IMR-90 (cell line): ENCODE data around the gene GPR171. TPM values are rescaled to one million over a fixed set of nuclear protein-coding genes. Genes with fewer than 3 reads are reported as not detected.

Experiments
- ATAC-seq: fragments of 200-7000 bp; cut with Tn5 transposase; 2 replicates; pipeline ENCODE4 v1.9.1; 2020; ENCODE audit warnings: low read depth, mild to moderate bottlenecking, moderate library complexity
- BruUV-seq: library from RNA; stranded (reverse); fragments of 400-500 nt; replicated peaks from 2 replicates; lab custom pipeline; 2021; lab: Mats Ljungman, UMichigan
- CTCF ChIA-PET: fragments of 300-600 bp; formaldehyde crosslinking; extraction: SDS; loops from one replicate; lab custom pipeline; 2021; ENCODE audit warnings: antibody characterized with exemption; lab: Yijun Ruan, JAX
- POLR2A ChIA-PET: fragments of 300-600 bp; sonication (Branson Sonifier 250); formaldehyde crosslinking; loops from one replicate; lab custom pipeline; 2022; ENCODE audit warnings: antibody characterized with exemption; ENCODE audit not compliant: unreplicated experiment; lab: Charles Lee
- DNase-seq: peaks from one replicate; pipeline ENCODE4 v3.0.0; 2013
- H2AFZ ChIP-seq: replicated peaks from 2 replicates; pipeline ENCODE3; 2013; ENCODE audit warnings: low read length, mild to moderate bottlenecking; ENCODE audit not compliant: poor library complexity
- H2AK5ac ChIP-seq: 2 replicates; pipeline ENCODE4 v1.6.1; 2013; ENCODE audit warnings: low read depth, low read length, inconsistent platforms
- H2AK9ac ChIP-seq: replicated peaks from 2 replicates; pipeline ENCODE3; 2013; ENCODE audit warnings: mild to moderate bottlenecking, low read depth, low read length, moderate library complexity; ENCODE audit not compliant: poor library complexity
- H2BK120ac ChIP-seq: 2 replicates; pipeline ENCODE4 v1.6.1; 2013; ENCODE audit warnings: low read depth, low read length, inconsistent platforms
- H2BK15ac ChIP-seq: 3 replicates; pipeline ENCODE4 v1.6.1; 2013; ENCODE audit warnings: low read depth, low read length, inconsistent platforms
- H2BK20ac ChIP-seq: 2 replicates; pipeline ENCODE4 v1.6.1; 2013; ENCODE audit warnings: low read depth, mild to moderate bottlenecking, inconsistent platforms, low read length, moderate library complexity
- H2BK5ac ChIP-seq: 2 replicates; pipeline ENCODE4 v1.6.1; 2013; ENCODE audit warnings: mild to moderate bottlenecking, low read depth, low read length, inconsistent platforms; ENCODE audit not compliant: poor library complexity, severe bottlenecking
- H3K14ac ChIP-seq: replicated peaks from 2 replicates; pipeline ENCODE4 v1.6.1; 2013; ENCODE audit warnings: low read depth, low read length, inconsistent platforms
- H3K18ac ChIP-seq: 2 replicates; pipeline ENCODE4 v1.6.1; 2013; ENCODE audit warnings: low read depth, low read length, control low read depth
- H3K23ac ChIP-seq: 2 replicates; pipeline ENCODE4 v1.6.1; 2013; ENCODE audit warnings: low read depth, low read length, inconsistent platforms
- H3K27ac ChIP-seq: 2 replicates; pipeline ENCODE4 v1.5.1; 2013; ENCODE audit warnings: mild to moderate bottlenecking, control low read depth, low read length; ENCODE audit not compliant: insufficient read depth
- H3K27me3 ChIP-seq: 2 replicates; pipeline ENCODE4 v1.6.1; 2013; ENCODE audit warnings: low read length; ENCODE audit not compliant: control insufficient read depth, insufficient read depth
- H3K36me3 ChIP-seq: 2 replicates; pipeline ENCODE4 v1.6.1; 2013; ENCODE audit warnings: low read length, mixed read lengths; ENCODE audit not compliant: control insufficient read depth, insufficient read depth
- H3K4ac ChIP-seq: 2 replicates; pipeline ENCODE4 v1.6.1; 2013; ENCODE audit warnings: low read depth, low read length, inconsistent platforms
- H3K4me1 ChIP-seq: 2 replicates; pipeline ENCODE4 v1.6.1; 2013; ENCODE audit warnings: low read length, mixed read lengths; ENCODE audit not compliant: control insufficient read depth, insufficient read depth
- H3K4me2 ChIP-seq: 2 replicates; pipeline ENCODE4 v1.6.1; 2013; ENCODE audit warnings: low read depth, mild to moderate bottlenecking, control low read depth, low read length, moderate library complexity
- H3K4me3 ChIP-seq: 2 replicates; pipeline ENCODE4 v1.5.1; 2013; ENCODE audit warnings: low read depth, mild to moderate bottlenecking, control low read depth, low read length, moderate library complexity; ENCODE audit not compliant: insufficient read depth
- H3K56ac ChIP-seq: 2 replicates; pipeline ENCODE4 v1.6.1; 2013; ENCODE audit warnings: low read length, inconsistent platforms; ENCODE audit not compliant: insufficient read depth; ENCODE audit errors: extremely low read depth
- H3K79me1 ChIP-seq, 2 experiments: 2 replicates each; pipeline ENCODE4 v1.6.1; 2013; ENCODE audit warnings: low read length in 2 of 2, inconsistent platforms in 1 of 2, low read depth in 1 of 2
- H3K9ac ChIP-seq: 2 replicates; pipeline ENCODE4 v1.6.1; 2013; ENCODE audit warnings: low read depth, low read length, control low read depth
- H3K9me1 ChIP-seq: 2 replicates; pipeline ENCODE4 v1.6.1; 2013; ENCODE audit warnings: low read length, inconsistent platforms; ENCODE audit not compliant: insufficient read depth
- H3K9me3 ChIP-seq: 2 replicates; pipeline ENCODE4 v1.6.1; 2013; ENCODE audit warnings: low read length; ENCODE audit not compliant: control insufficient read depth, insufficient read depth
- H4K20me1 ChIP-seq: 2 replicates; pipeline ENCODE4 v1.6.1; 2013; ENCODE audit warnings: low read length, inconsistent platforms; ENCODE audit not compliant: insufficient read depth
- H4K5ac ChIP-seq: 2 replicates; pipeline ENCODE4 v1.6.1; 2013; ENCODE audit warnings: mild to moderate bottlenecking, low read depth, low read length, control low read depth
- H4K8ac ChIP-seq, 2 experiments: 2 replicates each; pipeline ENCODE4 v1.6.1; 2013; ENCODE audit warnings: low read depth in 2 of 2, low read length in 2 of 2, control low read depth in 1 of 2, inconsistent platforms in 1 of 2
- H4K91ac ChIP-seq: 2 replicates; pipeline ENCODE4 v1.6.1; 2013; ENCODE audit warnings: low read depth, low read length, inconsistent platforms; ENCODE audit not compliant: insufficient read depth
- MXI1 ChIP-seq: IDR thresholded peaks from 2 replicates; pipeline ENCODE4 v1.6.1; 2012; ENCODE audit warnings: low read depth, mild to moderate bottlenecking, low read length, moderate library complexity, borderline replicate concordance
- NFE2L2 ChIP-seq: fragments of 150-350 bp; IDR thresholded peaks from 2 replicates; pipeline ENCODE4 v1.6.1; 2016; ENCODE audit warnings: low read depth, mild to moderate bottlenecking, low read length
- WGBS, 2 experiments: methylation state at CpG; one replicate each; pipeline versions ENCODE4 v1.1.5 to v1.1.7; 2013; ENCODE audit warnings: missing lambda C conversion rate in 2 of 2; ENCODE audit not compliant: insufficient read length in 1 of 2; ENCODE audit errors: extremely low coverage in 2 of 2; 5-methylcytosine and 5-hydroxymethylcytosine counted together
- dilution Hi-C: fragments of 300-500 bp; cut with HindIII; formaldehyde crosslinking; loops from one replicate; pipeline ENCODE4 v1.14.3; 2018; ENCODE audit warnings: low sequenced_read_pairs; ENCODE audit not compliant: unreplicated experiment
- in situ Hi-C: fragments of 300-500 bp; cut with MboI; formaldehyde crosslinking; loops from 3 replicates; pipeline ENCODE4 v1.14.3; 2019; ENCODE audit warnings: low sequenced_read_pairs, inconsistent platforms, mixed read lengths
- intact Hi-C: fragments of 100-400 bp; cut with micrococcal nuclease; formaldehyde crosslinking; loops from 2 replicates; pipeline ENCODE4 v1.10.0; 2022
- polyA plus RNA-seq, 3 experiments: library from polyadenylated mRNA; depleted of rRNA; stranded (reverse); fragments of >200 nt; gene quantifications; 2 replicates each; pipeline ENCODE4 v1.2.3, GENCODE V29; 2012; ENCODE audit warnings: low replicate concordance in 1 of 3
- total RNA-seq: library from RNA; depleted of rRNA; stranded (reverse); fragments of >200 nt; gene quantifications from 2 replicates; pipeline ENCODE4 v1.2.3, GENCODE V29; 2012

GPR171 gene
- total and polyA plus RNA-seq, 2 of the 4 experiments (the other 2 are of a cell fraction), result not detected

DNA sequence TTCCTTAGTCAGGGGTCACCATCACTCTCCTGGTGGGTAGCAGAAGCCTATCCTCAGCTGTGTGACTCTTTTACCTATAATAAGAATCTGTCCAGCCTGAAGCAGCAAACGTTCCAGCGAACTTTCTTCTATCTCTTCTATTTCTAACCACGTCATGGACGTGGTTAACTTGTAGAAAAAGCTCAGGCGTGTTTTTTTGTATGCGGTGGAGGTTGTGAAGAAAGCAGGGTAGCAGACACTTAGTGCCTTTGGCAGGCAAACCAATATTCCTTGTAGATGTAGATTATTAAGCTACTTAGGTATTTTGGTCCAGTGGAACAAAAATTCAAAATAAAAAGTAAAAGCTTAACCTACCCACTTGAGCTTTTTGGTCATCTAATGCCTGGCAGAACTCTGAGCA, 31.8 kb upstream of the GPR171 start:
- in situ Hi-C loops (no loop called here), intact Hi-C loops (no loop called here), dilution Hi-C loops (no loop called here)
- Histone ChIP-seq H3K4ac (no peak overlapping the region), H4K8ac (no peak overlapping the region), H4K91ac (no peak overlapping the region), H3K36me3 (no peaks in the 10 kb centered on the region), H2BK120ac (no peak overlapping the region), H3K9me3 (no peaks in the 10 kb centered on the region), H4K5ac (no peak overlapping the region), H3K56ac (no peak overlapping the region), H4K20me1 (no peaks in the 10 kb centered on the region), H2AFZ (no peak overlapping the region), H3K18ac (no peak overlapping the region), H2BK5ac (no peak overlapping the region), H3K9ac (no peak overlapping the region), H3K27ac (no peak overlapping the region), H2AK5ac (no peak overlapping the region), H3K27me3 (no peaks in the 10 kb centered on the region), H3K79me1 (no peaks in the 10 kb centered on the region), H3K4me2 (no peak overlapping the region), H3K23ac (no peak overlapping the region), H2BK15ac (no peak overlapping the region), H2AK9ac (no peak overlapping the region), H3K4me3 (no peak overlapping the region), H2BK20ac (no peak overlapping the region), H3K4me1 (peaks cover 2% of the 10 kb centered on the region; the same call in 1 of the 2 replicates), H3K14ac (no peak overlapping the region), H3K9me1 (no peaks in the 10 kb centered on the region)
- BruUV-seq, result no TSS peak
- ChIA-PET CTCF (interaction anchor here (1.1 to 1.7 kb wide), 3 partner anchors 8 to 48 kb away, joined by 3 to 7 read pairs (median 4); no protein-coding TSS in a partner anchor), POLR2A (no interaction called here)
- no peak for DNase-seq
- no CpG with 5 or more reads among the region's 6 CpGs for whole genome bisulfite sequencing, 2 experiments
- ATAC-seq, result no peak
- TF ChIP-seq MXI1, result no peak
- no peak for TF ChIP-seq NFE2L2
